Kidney epithelial cell (primary cell): Measurements from ENCODE around the gene HOXC12. TPM values are rescaled to one million over a fixed set of nuclear protein-coding genes. Genes with fewer than 3 reads are reported as not detected.

Experiments
- DNase-seq: peaks from one replicate; pipeline ENCODE4 v3.0.0-alpha.2; 2010; ENCODE audit warnings: low read depth
- H3K27me3 ChIP-seq: 2 replicates; pipeline ENCODE4 v1.6.0; 2011; ENCODE audit warnings: low read length; ENCODE audit not compliant: control insufficient read depth, insufficient read depth
- H3K36me3 ChIP-seq: 2 replicates; pipeline ENCODE4 v1.5.1; 2011; ENCODE audit warnings: low read length; ENCODE audit not compliant: control insufficient read depth, insufficient read depth
- H3K4me3 ChIP-seq: 2 replicates; pipeline ENCODE4 v1.5.1; 2011; ENCODE audit warnings: low read depth, mild to moderate bottlenecking, control low read depth, low read length
- CTCF ChIP-seq: IDR thresholded peaks from 2 replicates; pipeline ENCODE4 v1.5.1; 2011; ENCODE audit warnings: mild to moderate bottlenecking, moderate library complexity, low read length, control low read depth, inconsistent platforms; ENCODE audit not compliant: insufficient read depth, poor library complexity, severe bottlenecking
- total RNA-seq: library from RNA; depleted of rRNA; stranded (reverse); fragments of >200 nt; gene quantifications from 2 replicates; pipeline ENCODE4 v1.2.3, GENCODE V29; 2015

Gene HOXC12
- total RNA-seq, 1 donor from 2014 or later: not detected

- no peak for TF ChIP-seq CTCF
- Histone ChIP-seq H3K36me3 (no peaks in the 10 kb centered on the region), H3K4me3 (no peak overlapping the region), H3K27me3 (peaks cover 96% of the 10 kb centered on the region)
- no peak for DNase-seq
Observed at GRCh38 chr12:53959314-53959713, 4.6 kb downstream of the HOXC12 start.

GRCh38 chr12:53960187-53961024 is 5.7 kb downstream of the HOXC12 start:
- Histone ChIP-seq H3K36me3 (no peaks in the 10 kb centered on the region), H3K27me3 (peaks cover 94% of the 10 kb centered on the region)

GRCh38 chr12:53961025-53961761 is 6.5 kb downstream of the HOXC12 start:
- Histone ChIP-seq H3K4me3 (no peak overlapping the region), H3K27me3 (peaks cover 94% of the 10 kb centered on the region)

More at GRCh38 chr12:53960187-53961024, 5.7 kb downstream of the HOXC12 start:
- DNase-seq: no peak
- no peak for TF ChIP-seq CTCF
- H3K4me3 ChIP-seq: no peak overlapping the region

GRCh38 chr12:53963005-53963404 is 8.3 kb downstream of the HOXC12 start:
- no peak for TF ChIP-seq CTCF
- no peak for DNase-seq
- Histone ChIP-seq H3K4me3 (no peak overlapping the region), H3K36me3 (no peaks in the 10 kb centered on the region), H3K27me3 (peaks cover 94% of the 10 kb centered on the region)

More at GRCh38 chr12:53961025-53961761, 6.5 kb downstream of the HOXC12 start:
- no peaks in the 10 kb centered on the region for H3K36me3 ChIP-seq
- TF ChIP-seq CTCF: no peak
- DNase-seq: no peak

GRCh38 chr12:53963434-53964314 is 9.0 kb downstream of the HOXC12 start:
- no peak for TF ChIP-seq CTCF
- H3K36me3 ChIP-seq: no peaks in the 10 kb centered on the region
- H3K4me3 ChIP-seq: no peak overlapping the region
- peaks cover 94% of the 10 kb centered on the region for H3K27me3 ChIP-seq
- no peak for DNase-seq
